Neuronal stem cell (in vitro differentiated cells): Measurements from ENCODE around the gene MRPL11.

Experiments used
- DNase-seq: peaks from one replicate; pipeline ENCODE4 v3.0.0-alpha.2; 2013; ENCODE audit warnings: low spot score
- H2AFZ ChIP-seq: one replicate; pipeline ENCODE4 v1.6.1; 2013; ENCODE audit warnings: mild to moderate bottlenecking, low read length, inconsistent platforms
- H2AK5ac ChIP-seq: 2 replicates; pipeline ENCODE4 v1.6.1; 2013; ENCODE audit warnings: low read depth, mild to moderate bottlenecking, inconsistent platforms, low read length, moderate library complexity, mixed read lengths
- H2BK120ac ChIP-seq: 2 replicates; pipeline ENCODE4 v1.6.1; 2013; ENCODE audit warnings: low read depth, mild to moderate bottlenecking, inconsistent platforms, low read length, moderate library complexity, mixed read lengths
- H2BK12ac ChIP-seq: one replicate; pipeline ENCODE4 v1.6.1; 2013; ENCODE audit warnings: low read length, inconsistent platforms
- H2BK15ac ChIP-seq: 2 replicates; pipeline ENCODE4 v1.6.1; 2013; ENCODE audit warnings: mild to moderate bottlenecking, low read length, inconsistent platforms, mixed read lengths
- H2BK5ac ChIP-seq: one replicate; pipeline ENCODE4 v1.6.1; 2013; ENCODE audit warnings: inconsistent platforms, mild to moderate bottlenecking, low read length, moderate library complexity
- H3K14ac ChIP-seq: one replicate; pipeline ENCODE4 v1.6.1; 2013; ENCODE audit warnings: low read length, inconsistent platforms
- H3K18ac ChIP-seq: 2 replicates; pipeline ENCODE4 v1.6.1; 2013; ENCODE audit warnings: low read length, inconsistent platforms
- H3K23ac ChIP-seq: 2 replicates; pipeline ENCODE4 v1.6.1; 2013; ENCODE audit warnings: low read depth, mild to moderate bottlenecking, mixed read lengths, low read length, inconsistent platforms; ENCODE audit not compliant: poor library complexity
- H3K27ac ChIP-seq: replicated peaks from 3 replicates; pipeline ENCODE4 v1.5.1; 2013; ENCODE audit warnings: low read length, inconsistent platforms
- H3K27me3 ChIP-seq, 3 experiments: 2 replicates each; pipeline ENCODE4 v1.6.1; 2013; ENCODE audit warnings: low read length in 3 of 3, mild to moderate bottlenecking in 2 of 3, inconsistent platforms in 1 of 3, low read depth in 1 of 3, mixed read lengths in 1 of 3, moderate library complexity in 1 of 3; ENCODE audit not compliant: control insufficient read depth in 3 of 3, insufficient read depth in 3 of 3
- H3K36me3 ChIP-seq, 2 donors: replicated peaks in 1 of 2; 2 replicates each; pipeline ENCODE4 v1.6.1; 2013; ENCODE audit warnings: low read length in 2 of 2; ENCODE audit not compliant: control insufficient read depth in 2 of 2, insufficient read depth in 2 of 2
- H3K4ac ChIP-seq: 2 replicates; pipeline ENCODE4 v1.6.1; 2013; ENCODE audit warnings: inconsistent platforms, mild to moderate bottlenecking, low read length, moderate library complexity
- H3K4me1 ChIP-seq, 2 donors: 1 replicate in 1 of 2; 2 replicates in 1 of 2; pipeline ENCODE4 v1.6.1; 2013; ENCODE audit warnings: low read length in 2 of 2, low read depth in 1 of 2; ENCODE audit not compliant: control insufficient read depth in 2 of 2, insufficient read depth in 1 of 2
- H3K4me2 ChIP-seq: one replicate; pipeline ENCODE4 v1.6.1; 2013; ENCODE audit warnings: mild to moderate bottlenecking, low read length, inconsistent platforms; ENCODE audit not compliant: insufficient read depth, poor library complexity, severe bottlenecking
- H3K4me3 ChIP-seq, 2 donors: 2 replicates each; pipeline ENCODE4 v1.5.1; 2013; ENCODE audit warnings: low read length in 2 of 2, mild to moderate bottlenecking in 2 of 2, inconsistent platforms in 1 of 2, moderate library complexity in 1 of 2
- H3K79me1 ChIP-seq: one replicate; pipeline ENCODE4 v1.6.1; 2013; ENCODE audit warnings: low read depth, mild to moderate bottlenecking, inconsistent platforms, low read length, moderate library complexity
- H3K9ac ChIP-seq: one replicate; pipeline ENCODE4 v1.6.1; 2013; ENCODE audit warnings: mild to moderate bottlenecking, low read depth, low read length, inconsistent platforms; ENCODE audit not compliant: poor library complexity
- H3K9me3 ChIP-seq, 2 donors: replicated peaks in 1 of 2; 2 replicates each; pipeline versions ENCODE3 to v1.6.1; 2013; ENCODE audit warnings: low read length in 2 of 2, mild to moderate bottlenecking in 2 of 2, inconsistent platforms in 1 of 2, low read depth in 1 of 2, mixed read lengths in 1 of 2, moderate library complexity in 1 of 2; ENCODE audit not compliant: control insufficient read depth in 2 of 2, insufficient read depth in 1 of 2
- H4K8ac ChIP-seq: one replicate; pipeline ENCODE4 v1.6.1; 2013; ENCODE audit warnings: low read depth, mild to moderate bottlenecking, inconsistent platforms, low read length, moderate library complexity
- H4K91ac ChIP-seq: one replicate; pipeline ENCODE4 v1.6.1; 2013; ENCODE audit warnings: low read length, low read depth, mild to moderate bottlenecking, inconsistent platforms; ENCODE audit not compliant: poor library complexity
- WGBS, 2 donors: extraction: QIAGEN DNeasy Blood & Tissue Kit; methylation state at CpG; one replicate each; pipeline ENCODE4 v1.1.7; 2013; ENCODE audit warnings: missing lambda C conversion rate in 2 of 2, mixed read lengths in 1 of 2; ENCODE audit not compliant: insufficient read length in 2 of 2, insufficient replicate concordance in 1 of 2; ENCODE audit errors: extremely low coverage in 2 of 2; 5-methylcytosine and 5-hydroxymethylcytosine counted together

The MRPL11 gene

GRCh38 chr11:66473608-66474515, 35.2 kb upstream of the MRPL11 start:
- Histone ChIP-seq H3K9ac (no peak overlapping the region), H3K4me1 (peaks cover 10 to 13% of the 10 kb centered on the region in 2 donors), H2BK5ac (no peak overlapping the region), H3K4me2 (no peak overlapping the region), H4K8ac (no peak overlapping the region), H2AK5ac (no peak overlapping the region), H3K9me3 (no peaks in the 10 kb centered on the region), H3K4ac (no peak overlapping the region), H3K14ac (no peak overlapping the region), H2BK12ac (no peak overlapping the region), H3K23ac (no peak overlapping the region), H3K79me1 (no peaks in the 10 kb centered on the region), H2BK120ac (no peak overlapping the region), H4K91ac (no peak overlapping the region), H2BK15ac (no peak overlapping the region), H2AFZ (no peak overlapping the region), H3K4me3 (no peak overlapping the region), H3K27ac (no peak overlapping the region), H3K36me3 (peaks cover 26 to 70% of the 10 kb centered on the region in 2 donors), H3K18ac (no peak overlapping the region), H3K27me3 (no peaks in the 10 kb centered on the region)
- no CpG with 5 or more reads among the region's 20 CpGs for WGBS, 2 donors
- no peak for DNase-seq

DNA sequence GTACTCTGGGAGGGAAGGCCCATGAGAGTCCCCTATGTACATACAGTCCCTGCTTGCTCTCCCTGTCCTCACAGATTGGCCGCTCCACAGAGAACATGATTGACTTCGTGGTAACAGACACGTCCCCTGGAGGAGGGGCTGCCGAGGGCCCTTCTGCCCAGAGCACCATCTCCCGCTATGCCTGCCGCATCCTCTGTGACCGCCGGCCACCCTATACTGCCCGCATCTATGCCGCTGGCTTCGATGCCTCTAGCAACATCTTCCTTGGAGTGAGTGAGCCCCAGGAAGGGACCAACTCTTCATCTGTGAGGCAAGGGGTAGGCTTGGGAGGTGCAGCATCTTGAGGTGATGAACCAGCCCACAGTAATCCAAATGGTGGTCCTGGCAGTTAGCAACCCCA, 34.5 kb upstream of the MRPL11 start:
- Histone ChIP-seq H2BK15ac (no peak overlapping the region), H3K4me1 (peaks cover 12 to 16% of the 10 kb centered on the region in 2 donors), H3K4me2 (no peak overlapping the region), H3K4ac (no peak overlapping the region), H2BK5ac (no peak overlapping the region), H4K8ac (no peak overlapping the region), H3K18ac (no peak overlapping the region), H3K36me3 (peaks cover 26 to 72% of the 10 kb centered on the region in 2 donors), H2BK12ac (no peak overlapping the region), H2AK5ac (no peak overlapping the region), H3K23ac (no peak overlapping the region), H3K27me3 (no peaks in the 10 kb centered on the region), H4K91ac (no peak overlapping the region), H3K9me3 (no peaks in the 10 kb centered on the region), H3K14ac (no peak overlapping the region), H2AFZ (no peak overlapping the region), H2BK120ac (no peak overlapping the region), H3K79me1 (no peaks in the 10 kb centered on the region), H3K4me3 (no peak overlapping the region), H3K9ac (no peak overlapping the region), H3K27ac (no peak overlapping the region)
- WGBS, 2 donors: no CpG with 5 or more reads among the region's 11 CpGs
- no peak for DNase-seq

DNA sequence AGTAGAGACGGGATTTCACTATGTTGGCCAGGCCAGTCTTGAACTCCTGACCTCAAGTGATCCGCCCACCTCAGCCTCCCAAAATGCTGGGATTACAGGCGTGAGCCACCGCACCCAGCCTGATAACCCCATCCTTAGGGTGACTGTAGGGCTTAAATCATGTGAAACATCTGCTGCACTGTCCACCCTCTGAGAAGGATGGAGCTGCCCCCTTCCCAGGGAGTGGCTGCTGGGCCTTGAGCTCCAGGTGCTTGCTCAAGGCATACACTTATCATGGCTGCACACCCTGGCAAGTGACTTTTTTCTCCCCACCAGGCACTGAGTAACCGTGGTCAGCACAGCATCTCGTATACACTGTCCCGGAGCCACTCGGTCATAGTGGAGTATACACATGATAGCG, 33.4 kb upstream of the MRPL11 start:
- Histone ChIP-seq H2BK12ac (no peak overlapping the region), H2AK5ac (no peak overlapping the region), H3K4ac (no peak overlapping the region), H2AFZ (no peak overlapping the region), H3K4me3 (peak overlapping the region in 1 of 2 donors; percentile 10), H2BK120ac (no peak overlapping the region), H2BK5ac (no peak overlapping the region), H3K79me1 (no peaks in the 10 kb centered on the region), H4K8ac (no peak overlapping the region), H3K9ac (no peak overlapping the region), H2BK15ac (no peak overlapping the region), H3K14ac (no peak overlapping the region), H3K4me2 (no peak overlapping the region), H4K91ac (no peak overlapping the region), H3K27ac (no peak overlapping the region), H3K23ac (no peak overlapping the region), H3K4me1 (peaks cover 16 to 26% of the 10 kb centered on the region in 2 donors), H3K27me3 (no peaks in the 10 kb centered on the region), H3K9me3 (no peaks in the 10 kb centered on the region), H3K36me3 (peaks cover 26 to 69% of the 10 kb centered on the region in 2 donors), H3K18ac (no peak overlapping the region)
- no CpG with 5 or more reads among the region's 9 CpGs for WGBS, 2 donors
- no peak for DNase-seq

- H2AFZ ChIP-seq: no peak overlapping the region
- H2AK5ac ChIP-seq: no peak overlapping the region
- no CpG with 5 or more reads among the region's 16 CpGs for WGBS, 2 donors
- no peak overlapping the region for H3K4ac ChIP-seq
- no peak overlapping the region for H3K14ac ChIP-seq
- peaks cover 10 to 26% of the 10 kb centered on the region in 2 donors for H3K4me1 ChIP-seq
- H3K18ac ChIP-seq: no peak overlapping the region
- H3K9ac ChIP-seq: no peak overlapping the region
- H3K4me3 ChIP-seq: no peak overlapping the region
- no peak overlapping the region for H4K8ac ChIP-seq
- no peak overlapping the region for H4K91ac ChIP-seq
- H3K4me2 ChIP-seq: no peak overlapping the region
- no peak overlapping the region for H2BK5ac ChIP-seq
- H3K9me3 ChIP-seq: no peaks in the 10 kb centered on the region
- H3K36me3 ChIP-seq: peaks cover 26 to 64% of the 10 kb centered on the region in 2 donors
- no peak overlapping the region for H3K27ac ChIP-seq
- no peak overlapping the region for H2BK120ac ChIP-seq
- no peaks in the 10 kb centered on the region for H3K79me1 ChIP-seq
- no peak for DNase-seq
- no peak overlapping the region for H2BK15ac ChIP-seq
- no peak overlapping the region for H3K23ac ChIP-seq
- H3K27me3 ChIP-seq: no peaks in the 10 kb centered on the region
- H2BK12ac ChIP-seq: no peak overlapping the region
Observed at GRCh38 chr11:66471142-66471541, 32.5 kb upstream of the MRPL11 start.
